ENCODE measurements around the gene KAZALD1.

DNA sequence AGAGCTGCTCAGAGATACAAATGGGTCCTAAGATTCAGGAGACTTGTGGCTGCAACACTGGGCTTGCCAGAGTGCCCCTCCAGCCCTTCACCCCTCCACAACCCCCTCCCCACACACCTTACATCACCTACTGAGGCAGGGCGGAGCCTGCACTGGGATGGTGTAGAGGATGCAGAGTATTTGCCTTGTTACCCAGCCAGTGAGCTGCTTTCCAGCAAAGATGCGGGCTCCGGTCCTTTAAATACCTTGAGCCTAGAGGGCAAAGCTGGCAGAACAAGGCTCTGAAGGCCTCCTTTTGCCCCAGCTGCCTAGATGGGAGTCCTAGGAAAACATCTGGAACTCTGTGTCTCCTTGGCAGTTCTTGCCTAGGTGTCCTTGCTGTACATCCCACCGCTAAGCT is 34.6 kb downstream of the KAZALD1 start:
- TF ChIP-seq CTCF (IDR thresholded peaks at IDR 0.05) (no peak), EZH2 (IDR thresholded peaks at IDR 0.05; ENCODE audit: borderline replicate concordance, insufficient read depth, low read depth, low read length, poor library complexity, severe bottlenecking) (no peak)

Data from B cell (primary cell).